Fibroblast of lung (primary cell): ENCODE measurements around the gene YWHAG.

Source experiments
- EZH2 ChIP-seq: IDR thresholded peaks from 2 replicates; pipeline ENCODE4 v1.5.1; 2012; ENCODE audit warnings: low read length, control low read depth, mild to moderate bottlenecking; ENCODE audit errors: missing control alignments
- TF ChIP-seq, protein P1 (sequence below), 2 donors: IDR thresholded peaks in 1 of 2; conservative IDR thresholded peaks in 1 of 2; 1 replicate in 1 of 2; 2 replicates in 1 of 2; pipeline ENCODE4 v1.5.1; 2011 to 2012; ENCODE audit warnings: low read length in 2 of 2, control low read depth in 1 of 2, inconsistent platforms in 1 of 2, low read depth in 1 of 2, mild to moderate bottlenecking in 1 of 2

GRCh38 chr7:76329479-76329878, 29.3 kb downstream of the YWHAG start:
- TF ChIP-seq, protein P1, sequence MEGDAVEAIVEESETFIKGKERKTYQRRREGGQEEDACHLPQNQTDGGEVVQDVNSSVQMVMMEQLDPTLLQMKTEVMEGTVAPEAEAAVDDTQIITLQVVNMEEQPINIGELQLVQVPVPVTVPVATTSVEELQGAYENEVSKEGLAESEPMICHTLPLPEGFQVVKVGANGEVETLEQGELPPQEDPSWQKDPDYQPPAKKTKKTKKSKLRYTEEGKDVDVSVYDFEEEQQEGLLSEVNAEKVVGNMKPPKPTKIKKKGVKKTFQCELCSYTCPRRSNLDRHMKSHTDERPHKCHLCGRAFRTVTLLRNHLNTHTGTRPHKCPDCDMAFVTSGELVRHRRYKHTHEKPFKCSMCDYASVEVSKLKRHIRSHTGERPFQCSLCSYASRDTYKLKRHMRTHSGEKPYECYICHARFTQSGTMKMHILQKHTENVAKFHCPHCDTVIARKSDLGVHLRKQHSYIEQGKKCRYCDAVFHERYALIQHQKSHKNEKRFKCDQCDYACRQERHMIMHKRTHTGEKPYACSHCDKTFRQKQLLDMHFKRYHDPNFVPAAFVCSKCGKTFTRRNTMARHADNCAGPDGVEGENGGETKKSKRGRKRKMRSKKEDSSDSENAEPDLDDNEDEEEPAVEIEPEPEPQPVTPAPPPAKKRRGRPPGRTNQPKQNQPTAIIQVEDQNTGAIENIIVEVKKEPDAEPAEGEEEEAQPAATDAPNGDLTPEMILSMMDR (conservative IDR thresholded peaks at IDR 0.05 in 1 of 2, IDR thresholded peaks at IDR 0.05 in 1 of 2; ENCODE audit: low read depth in 1 of 2, low read length in 2 of 2) = no peak
- no peak for TF ChIP-seq EZH2
